GM18907 (cell line): ENCODE results near the gene QRFP.
"Not testable (repeated sequence)": the region's sequence is repeated elsewhere in the genome, so short reads cannot be mapped to it uniquely, and the experiment has no call there.

Experiments used
- ATAC-seq: cut with Tn5 transposase; IDR thresholded peaks from one replicate; pipeline ENCODE4 v1.9.1; 2021; ENCODE audit warnings: mild to moderate bottlenecking, moderate library complexity; ENCODE audit not compliant: unreplicated experiment

Gene QRFP

DNA sequence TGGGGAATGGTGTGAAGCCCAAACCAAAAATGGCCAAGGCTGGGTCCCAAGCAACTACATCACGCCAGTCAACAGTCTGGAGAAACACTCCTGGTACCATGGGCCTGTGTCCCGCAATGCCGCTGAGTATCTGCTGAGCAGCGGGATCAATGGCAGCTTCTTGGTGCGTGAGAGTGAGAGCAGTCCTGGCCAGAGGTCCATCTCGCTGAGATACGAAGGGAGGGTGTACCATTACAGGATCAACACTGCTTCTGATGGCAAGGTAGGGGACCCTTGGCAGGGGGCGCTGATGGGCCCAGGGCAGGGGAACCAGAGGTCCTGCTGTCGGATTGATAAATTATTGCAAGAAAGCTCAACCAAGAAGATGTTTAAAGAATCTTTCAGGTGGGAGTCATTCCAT, 41.8 kb downstream of the QRFP start:
- ATAC-seq: no peak

DNA sequence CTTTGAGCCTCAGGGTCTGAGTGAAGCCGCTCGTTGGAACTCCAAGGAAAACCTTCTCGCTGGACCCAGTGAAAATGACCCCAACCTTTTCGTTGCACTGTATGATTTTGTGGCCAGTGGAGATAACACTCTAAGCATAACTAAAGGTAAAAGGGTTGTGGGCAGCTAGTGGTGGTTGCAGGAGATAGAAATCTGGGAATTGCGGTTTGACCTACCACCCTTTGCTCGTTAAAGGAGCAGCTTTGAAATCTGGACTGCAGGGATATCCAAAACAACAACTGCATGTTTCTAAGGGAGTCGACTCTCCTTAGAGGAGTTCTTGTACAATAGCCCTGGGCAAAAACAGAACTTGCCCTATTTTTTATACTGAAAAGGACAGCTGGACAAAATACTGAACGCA, 42.5 kb downstream of the QRFP start:
- no peak for ATAC-seq

DNA sequence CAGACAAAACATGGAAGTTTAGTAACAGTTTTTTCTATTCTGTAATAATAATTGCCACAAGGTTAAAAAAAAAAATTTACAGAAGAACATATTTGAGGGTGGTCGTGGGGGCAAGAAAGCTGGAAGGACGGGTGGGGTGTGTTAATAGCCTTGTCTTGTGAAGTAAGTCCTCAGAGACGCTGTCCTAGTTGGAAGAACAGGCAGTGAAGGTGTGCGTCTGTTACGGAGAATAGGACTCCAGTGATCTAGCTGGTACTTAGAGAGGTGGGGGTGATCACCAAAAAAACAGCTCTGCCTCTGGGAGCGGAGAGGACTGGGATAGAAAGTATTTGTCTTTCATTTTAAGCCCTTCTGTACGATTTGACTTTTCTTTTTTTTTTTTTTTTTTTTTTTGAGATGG, 43.8 kb downstream of the QRFP start:
- no peak for ATAC-seq

DNA sequence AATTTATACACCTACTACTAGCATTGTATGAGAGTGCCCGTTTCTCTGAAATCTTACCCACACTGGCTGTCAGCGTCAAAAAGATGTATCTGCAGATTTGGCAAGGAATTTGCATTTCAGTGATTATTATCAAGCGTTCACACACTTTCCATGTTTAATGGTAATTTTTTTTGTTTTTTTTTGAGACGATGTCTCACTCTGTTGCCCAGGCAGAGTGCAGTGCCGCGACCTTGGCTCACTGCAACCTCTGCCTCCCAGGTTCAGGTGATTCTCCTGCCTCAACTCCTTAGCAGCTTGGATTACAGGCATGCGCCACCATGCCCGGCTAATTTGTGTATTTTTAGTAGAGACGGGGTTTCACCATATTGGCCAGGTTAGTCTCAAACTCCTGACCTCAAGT, 47.3 kb downstream of the QRFP start:
- no peak for ATAC-seq

DNA sequence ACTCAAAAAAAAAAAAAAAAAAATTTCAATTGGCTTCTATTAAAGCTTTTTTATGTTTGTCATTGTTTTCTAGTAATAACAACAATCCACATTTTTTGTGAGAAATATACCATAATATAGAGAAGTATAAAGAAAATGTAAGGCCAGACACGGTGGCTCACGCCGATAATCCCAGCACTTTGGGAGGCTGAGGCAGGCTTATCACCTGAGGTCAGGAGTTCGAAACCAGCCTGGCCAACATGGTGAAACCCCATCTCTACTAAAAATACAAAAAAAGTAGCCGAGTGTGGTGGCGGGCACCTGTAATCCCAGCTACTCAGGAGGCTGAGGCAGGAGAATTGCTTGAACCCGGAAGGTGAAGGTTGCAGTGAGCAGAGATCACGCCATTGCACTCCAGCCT, 48.1 kb downstream of the QRFP start:
- ATAC-seq: not testable (repeated sequence)

DNA sequence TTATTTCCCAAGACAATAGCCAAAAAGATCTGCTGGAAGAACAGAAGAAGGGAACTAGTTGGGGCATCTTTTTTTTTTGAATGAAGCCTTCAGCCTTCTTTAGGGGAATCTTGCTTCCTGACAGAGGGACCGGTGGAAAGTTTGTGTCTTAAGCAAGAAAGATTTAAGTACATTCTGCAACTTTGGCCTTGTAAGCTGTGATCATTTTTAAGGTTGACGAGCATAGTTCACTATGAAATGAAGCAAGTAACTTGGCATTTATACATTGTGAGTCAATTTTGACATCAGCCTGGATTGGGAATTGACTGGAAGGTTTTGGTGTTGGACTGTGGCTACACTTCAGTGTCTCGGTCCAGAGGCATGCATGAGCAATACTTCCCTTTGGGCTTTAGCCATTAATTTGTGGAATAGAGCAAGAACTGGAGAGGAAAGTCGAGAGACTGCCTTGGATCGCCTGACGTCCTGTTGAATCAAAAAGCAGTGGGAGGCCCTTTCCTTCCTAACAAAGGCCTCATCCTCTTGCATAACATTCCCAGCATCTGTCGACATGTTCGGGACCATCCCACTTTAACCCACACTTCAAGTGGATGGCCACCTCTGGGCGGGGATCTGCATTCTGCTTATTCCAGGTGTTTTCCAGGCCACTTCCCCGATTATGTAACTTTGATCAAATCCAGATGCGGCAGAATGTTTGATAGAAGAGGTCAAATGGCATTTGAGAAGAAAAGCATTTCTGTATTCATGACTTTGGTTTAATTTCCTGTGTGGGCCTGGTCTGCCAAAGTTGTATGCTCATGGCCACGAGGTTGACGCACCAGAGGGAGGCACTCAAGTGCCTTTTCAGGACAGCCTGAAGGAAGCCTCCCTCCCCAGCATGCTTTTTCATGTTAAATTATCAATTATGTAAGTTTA, 49.0 kb downstream of the QRFP start:
- ATAC-seq: no peak

DNA sequence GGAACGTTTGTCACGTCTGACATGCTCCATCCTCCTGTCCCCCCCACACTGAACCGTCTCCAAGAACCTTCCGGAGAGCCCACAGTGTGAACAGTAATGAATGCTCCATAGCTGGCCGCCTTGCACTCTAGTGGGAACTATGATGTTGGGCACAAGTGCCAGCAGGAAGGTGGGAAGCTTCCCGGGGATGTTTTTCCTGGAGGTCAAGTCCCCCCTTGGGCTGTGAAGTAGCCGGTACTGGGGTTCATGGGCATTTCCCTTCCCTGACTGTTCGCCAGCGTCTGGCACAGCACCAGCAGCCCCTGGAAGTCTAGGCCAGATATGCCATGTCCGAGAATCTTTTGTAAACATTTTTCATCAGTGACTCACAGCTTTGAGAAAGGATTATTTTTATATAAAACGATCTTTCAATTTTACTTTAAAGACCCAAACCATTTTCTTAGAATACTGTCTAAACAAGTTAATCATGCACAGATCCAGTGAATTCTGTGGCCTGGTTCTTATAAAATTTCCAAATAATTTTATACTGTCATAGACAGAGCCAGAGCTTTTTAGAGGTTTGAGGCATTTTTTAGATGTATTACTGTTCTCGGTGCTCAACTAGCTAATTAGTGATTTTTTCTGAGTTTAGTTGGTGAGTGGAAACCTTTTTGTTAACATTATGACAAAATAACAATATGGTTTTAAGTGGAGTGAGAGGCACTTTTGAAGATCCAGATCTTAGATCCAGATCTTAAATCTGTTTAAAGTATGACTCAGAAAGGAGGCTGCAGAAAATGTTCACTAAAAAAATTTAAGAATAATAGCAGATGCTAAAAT, 49.9 kb downstream of the QRFP start:
- no peak for ATAC-seq

DNA sequence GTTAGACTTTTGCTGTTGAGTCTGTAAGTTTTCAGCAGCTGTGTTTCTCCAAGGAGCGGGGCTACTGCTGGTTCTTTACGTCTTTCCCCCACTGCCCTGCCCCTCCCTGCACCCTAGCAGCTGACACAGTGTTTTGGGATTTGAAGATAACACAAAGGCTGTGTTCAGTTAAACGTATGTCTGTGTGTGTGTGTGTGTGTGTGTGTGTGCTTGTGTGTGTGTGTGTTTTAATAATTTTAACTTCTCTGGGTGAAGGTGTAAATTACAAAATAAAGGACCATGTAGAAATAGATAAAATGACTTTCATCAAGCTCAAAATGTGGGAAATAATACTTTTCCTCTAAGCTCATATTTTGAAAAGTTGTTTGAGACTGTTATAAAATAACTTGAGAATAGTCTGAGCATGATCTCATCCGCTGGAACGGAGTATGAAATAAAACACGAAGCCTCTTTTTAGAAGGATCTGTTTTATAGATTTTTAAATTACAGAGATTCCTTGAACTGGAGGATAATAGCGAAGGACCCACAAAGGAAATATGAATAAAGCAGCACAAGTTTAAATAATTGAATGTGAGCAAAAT, 50.6 kb downstream of the QRFP start:
- no peak for ATAC-seq

DNA sequence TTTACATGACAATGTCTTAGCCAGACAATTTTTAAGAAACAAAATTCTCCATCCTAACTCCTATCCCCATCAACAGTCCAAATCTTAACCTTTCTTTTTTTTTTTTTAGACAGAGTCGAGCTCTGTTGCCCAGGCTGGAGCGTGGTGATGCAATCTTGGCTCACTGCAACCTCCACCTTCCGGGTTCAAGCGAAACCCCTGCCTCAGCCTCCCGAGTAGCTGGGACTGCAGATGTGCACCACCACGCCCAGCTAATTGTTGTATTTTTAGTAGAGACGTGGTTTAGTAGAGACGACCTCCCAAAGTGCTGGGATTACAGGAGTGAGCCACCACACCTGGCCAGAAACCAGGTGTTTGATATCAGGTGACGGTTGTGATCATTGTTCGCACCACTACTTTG, 51.4 kb downstream of the QRFP start:
- ATAC-seq: no peak

DNA sequence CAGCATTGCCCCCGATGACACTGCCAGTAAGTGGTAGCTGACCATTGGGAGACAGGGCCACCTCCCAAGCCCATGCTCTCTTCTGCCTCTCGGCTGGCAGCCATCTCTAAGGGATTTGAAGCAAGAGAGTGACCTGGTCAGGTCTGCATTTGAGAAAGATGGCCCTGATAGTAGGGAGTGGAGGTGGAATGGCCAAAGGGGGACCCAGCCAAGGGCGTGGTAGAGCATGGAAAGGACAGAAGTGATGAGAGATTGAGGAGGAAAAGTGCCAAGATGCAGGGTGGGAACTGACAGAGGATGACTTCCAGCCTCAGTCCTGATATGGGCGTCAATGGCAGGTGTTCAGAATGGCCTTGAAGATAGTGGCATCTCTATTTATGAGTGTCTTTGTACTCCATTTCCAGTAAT, 52.6 kb downstream of the QRFP start:
- ATAC-seq: no peak

DNA sequence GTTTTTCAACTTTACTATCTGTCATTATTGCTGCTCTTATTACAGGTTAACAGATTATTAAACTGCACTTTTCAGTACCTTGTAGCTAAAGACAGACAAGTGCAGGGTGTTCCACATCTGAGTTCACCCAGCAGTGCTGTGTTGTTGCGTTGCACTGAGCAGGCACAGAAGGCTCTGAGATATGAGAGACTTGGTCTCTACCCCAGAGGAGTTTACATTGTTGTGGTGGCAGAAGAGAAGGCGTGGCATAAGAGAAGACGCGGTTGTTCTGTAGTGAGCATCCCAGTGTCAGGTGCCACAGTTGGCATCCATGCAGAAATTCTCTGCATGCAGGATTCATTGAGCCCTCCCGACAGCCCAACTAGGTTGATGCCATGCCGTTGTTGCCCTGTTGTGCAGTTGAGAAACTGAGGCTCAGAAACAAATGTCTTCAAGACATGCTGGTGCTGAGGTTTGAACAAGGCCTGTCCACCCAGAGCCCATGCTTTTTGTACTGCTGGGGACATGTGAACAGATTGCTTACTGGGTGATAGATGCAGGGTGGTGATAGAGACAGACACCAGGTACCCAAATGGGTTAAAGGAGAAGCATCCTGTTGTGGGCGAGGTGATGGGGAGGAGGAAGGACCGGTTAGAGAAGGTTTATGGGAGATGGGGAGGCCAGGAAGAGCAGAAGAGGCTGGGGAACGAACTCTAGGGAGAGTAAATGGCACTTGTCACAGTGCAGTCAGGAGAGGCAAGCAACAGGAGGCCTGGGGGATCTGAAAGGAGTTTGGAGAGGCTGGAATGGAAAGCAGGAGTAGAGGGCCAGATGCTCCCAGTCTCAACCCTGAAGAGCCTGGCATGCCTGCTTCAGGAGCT, 53.3 kb downstream of the QRFP start:
- no peak for ATAC-seq
